GM21737 (cell line): ENCODE data around the gene GDPD5.

ENCODE experiments used
- ATAC-seq: cut with Tn5 transposase; IDR thresholded peaks from one replicate; pipeline ENCODE4 v1.9.1; 2021; ENCODE audit warnings: mild to moderate bottlenecking, moderate library complexity; ENCODE audit not compliant: unreplicated experiment

GDPD5 gene

DNA sequence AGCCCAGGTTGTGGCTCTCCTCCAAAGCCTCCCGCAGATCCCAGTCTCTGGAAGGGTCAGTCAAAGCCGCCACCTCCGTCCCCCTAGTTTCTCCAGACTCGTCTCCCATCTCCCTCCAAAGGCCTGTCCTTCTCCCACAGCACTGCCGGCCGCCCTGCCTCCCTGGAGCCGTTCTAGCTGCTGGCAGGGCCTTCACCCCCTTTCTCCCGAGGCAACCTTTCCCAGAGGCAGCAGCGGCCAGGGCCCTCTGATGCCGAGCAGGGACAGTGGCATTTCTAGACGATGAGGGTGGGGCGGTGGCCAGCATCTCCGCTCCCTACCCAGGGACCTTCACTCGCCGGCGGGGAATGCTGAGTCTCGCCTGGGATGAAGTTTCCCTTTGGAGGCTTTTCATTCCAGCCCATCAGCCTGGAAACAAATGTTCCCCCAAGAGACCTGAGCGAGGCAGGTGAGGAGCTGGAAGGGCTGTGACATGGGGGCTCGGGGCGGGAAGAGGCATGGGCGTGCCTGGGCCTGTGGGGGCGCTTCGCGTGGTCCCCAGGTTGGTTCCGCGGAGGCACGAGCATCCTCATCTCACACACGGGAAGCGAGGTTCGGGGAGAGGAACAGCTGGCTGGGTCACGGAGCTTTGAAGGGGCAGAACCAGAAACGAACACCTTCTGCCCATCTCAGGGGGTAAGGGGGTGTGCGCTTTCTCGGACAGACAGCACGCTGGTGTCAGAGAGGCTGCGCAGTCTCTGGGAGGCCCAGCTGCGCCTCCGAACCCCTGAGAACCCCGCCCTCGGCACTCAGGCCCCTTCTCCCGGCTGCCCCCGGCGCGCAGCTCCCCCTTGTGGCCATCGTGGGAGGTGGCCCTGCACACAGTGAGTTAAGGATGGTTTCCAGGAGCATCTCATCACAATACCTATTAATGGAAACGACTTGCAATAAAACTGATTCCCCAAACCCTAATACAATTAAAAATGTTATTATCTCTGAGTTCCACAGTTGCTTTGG is 74.6 kb downstream of the GDPD5 start:
- no peak for ATAC-seq

DNA sequence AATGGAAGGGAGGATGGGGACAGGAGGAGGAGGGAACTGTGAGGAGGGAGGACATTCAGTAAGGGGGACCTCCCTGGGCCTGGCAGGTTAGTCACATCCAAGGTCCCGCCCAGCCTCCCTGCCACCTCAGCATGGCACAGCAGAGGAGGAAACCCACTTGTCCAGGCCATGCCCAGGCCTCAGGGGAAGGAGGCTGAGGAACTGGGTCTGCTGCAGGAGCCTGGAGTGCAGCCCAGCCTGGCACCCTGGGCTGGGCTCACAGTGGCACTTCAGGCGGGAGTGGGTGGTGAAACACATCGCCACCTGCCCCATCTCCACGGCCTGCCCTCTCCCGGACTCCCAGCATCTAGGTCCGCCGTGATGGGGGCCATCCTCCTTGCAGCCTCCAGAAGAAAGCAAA is 75.5 kb downstream of the GDPD5 start:
- ATAC-seq, result no peak

- no peak for ATAC-seq
These were observed 76.0 kb downstream of the GDPD5 start for GRCh38 chr11:75449776-75450175.

DNA sequence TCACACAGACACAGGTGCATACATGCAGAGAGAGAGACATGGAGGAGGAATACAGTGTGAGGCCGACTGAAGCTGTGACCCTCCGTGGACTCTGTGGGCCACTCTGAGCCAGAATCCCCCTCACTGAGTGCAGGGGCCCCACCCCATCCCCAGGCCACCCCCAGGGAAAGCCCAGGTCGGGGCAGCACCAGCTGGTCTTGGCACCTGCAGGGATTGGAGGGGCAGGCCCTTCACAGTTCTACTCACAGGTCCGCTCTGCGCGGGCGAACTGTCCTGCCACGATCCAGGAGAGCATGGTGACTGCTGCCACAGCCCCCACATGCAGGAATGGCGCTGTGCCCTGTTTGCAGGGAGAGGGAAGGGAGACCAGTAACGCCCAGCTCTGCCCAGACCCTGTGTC is 76.5 kb downstream of the GDPD5 start:
- no peak for ATAC-seq

DNA sequence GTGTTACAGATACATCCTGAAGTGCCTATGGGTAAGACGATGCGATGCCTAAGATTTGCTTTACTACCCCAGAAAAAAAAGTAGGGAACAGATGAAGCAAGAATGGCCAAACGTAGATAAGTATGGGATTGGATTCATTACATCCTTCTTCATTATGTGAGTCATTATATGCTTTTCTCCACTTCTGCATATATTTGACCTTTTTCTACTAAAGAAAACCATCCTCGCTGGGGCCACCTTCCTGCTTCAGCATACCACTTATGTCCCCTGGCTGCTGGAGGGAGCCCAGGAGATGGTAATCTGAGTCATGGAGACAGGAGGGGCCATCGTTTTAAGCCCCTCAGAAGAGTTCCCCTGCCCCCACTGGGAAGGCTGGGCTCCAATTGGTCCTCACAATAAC is 78.3 kb downstream of the GDPD5 start:
- no peak for ATAC-seq

GRCh38 chr11:75445315-75445953 is 80.3 kb downstream of the GDPD5 start:
- ATAC-seq, result no peak

DNA sequence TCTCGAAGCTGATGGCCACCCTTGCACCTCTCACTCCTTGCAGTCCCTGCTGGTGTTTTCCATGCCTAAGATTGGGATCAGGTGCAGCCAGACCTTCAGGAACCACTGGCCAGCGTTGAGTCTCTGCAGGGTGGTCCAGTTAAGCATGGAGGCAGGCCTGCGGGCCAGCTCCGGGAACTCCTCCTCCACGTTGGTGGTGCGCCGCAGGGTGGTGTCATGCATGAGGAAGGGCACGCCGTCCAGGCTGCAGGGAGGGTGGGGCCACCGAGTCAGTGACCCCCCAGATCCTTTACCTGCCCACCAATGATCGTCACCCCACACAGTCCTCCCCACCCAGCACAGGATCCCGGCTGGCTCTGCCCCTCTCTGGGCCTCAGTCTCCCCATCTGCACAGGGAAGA is 82.7 kb downstream of the GDPD5 start:
- no peak for ATAC-seq

GRCh38 chr11:75442161-75442885 is 83.4 kb downstream of the GDPD5 start:
- ATAC-seq, result no peak

GRCh38 chr11:75441804-75442132 is 84.0 kb downstream of the GDPD5 start:
- ATAC-seq, result no peak

DNA sequence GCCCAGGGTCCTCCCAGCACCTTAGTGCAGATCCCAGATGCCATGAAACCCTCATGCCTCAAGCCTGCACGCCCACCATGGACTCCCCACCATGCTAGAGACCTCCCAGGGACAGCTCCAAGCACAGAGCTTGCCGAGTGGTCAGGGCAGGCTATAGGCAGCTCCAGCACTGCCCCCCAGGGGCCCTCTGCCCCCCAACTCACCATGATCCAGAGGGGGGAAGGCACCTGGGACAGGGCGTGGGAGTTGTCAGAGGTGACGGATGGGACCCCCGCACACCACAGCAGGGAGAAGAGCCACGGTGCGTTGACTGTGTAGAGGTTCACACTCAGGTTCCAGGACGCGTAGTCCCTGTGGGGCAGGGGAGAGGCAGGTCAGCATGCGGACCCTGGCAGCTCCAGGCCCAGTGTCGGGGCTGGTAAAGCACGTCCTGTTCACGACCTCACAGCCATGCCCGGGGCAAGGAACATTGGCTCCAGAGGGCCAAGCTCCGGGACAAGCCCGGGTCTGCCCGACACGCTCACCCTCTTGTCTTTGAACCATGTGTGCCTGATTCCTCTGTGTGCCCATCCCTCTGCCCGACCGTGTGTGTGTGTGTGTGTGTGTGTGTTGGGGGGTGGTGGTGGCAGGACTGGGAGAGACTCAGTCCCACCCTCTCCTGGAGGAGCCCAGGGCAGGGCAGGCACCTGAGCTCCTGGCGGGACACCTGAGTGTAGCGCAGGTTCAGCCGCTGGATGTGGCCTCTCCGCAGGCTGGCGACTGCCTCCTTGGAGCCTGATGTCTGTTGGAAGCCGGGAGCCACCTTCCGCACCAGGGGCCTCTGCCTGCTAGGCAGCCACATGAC is 84.6 kb downstream of the GDPD5 start:
- no peak for ATAC-seq

GRCh38 chr11:75439495-75440120 is 86.1 kb downstream of the GDPD5 start:
- ATAC-seq, result no peak

DNA sequence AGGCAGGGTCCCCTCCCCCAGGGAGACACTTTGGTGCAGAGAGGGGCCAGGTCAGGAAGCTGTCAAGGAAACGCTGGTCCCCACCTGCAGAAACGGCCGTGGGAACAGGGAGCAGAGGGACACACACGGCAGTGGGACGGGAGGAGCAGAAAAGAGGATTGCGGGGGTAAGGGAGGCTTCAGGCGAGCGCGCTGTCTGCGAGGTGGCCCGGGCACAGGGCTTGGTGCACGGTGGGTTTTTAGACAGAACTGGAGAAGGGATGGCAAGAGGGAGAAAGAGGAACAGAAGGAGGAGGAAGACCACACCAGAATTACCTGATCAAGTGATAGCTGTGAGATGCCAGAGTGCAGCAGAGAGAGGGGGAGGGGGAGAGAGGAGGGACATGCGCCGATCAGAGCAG is 86.7 kb downstream of the GDPD5 start:
- no peak for ATAC-seq

DNA sequence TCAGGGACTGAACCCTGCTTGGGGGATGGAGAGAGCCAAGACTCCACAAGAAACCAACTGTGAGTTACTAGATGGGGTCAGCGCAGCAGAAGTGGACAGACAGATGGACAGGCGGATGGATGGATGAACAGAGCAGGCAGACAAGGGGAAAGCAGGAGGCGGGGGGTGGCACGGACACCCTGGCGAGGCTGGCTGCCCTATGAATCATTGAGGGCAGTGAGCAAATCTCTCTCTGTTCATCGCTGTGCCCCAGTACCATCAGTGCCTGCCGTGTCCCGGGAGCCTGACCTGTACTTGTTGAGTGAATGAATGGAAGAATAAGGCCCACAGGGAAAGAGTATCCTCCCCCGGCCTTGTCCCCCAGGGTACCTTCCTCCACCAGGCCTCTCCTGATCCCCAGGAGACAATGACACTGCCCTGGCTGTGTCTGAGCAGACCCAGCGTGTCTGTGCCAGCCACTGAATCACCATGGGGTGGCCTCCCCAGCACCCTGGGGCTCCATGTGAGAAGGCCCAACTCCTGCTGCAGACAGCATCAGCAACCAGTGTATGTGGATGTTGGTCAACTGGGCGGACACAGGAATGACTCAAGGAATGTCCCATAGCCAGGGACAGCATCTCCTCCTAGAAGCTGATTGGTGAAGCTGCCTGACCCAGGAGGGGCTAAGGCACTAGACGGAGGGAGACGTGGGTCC is 87.6 kb downstream of the GDPD5 start:
- no peak for ATAC-seq

GRCh38 chr11:75436806-75437205 is 88.9 kb downstream of the GDPD5 start:
- no peak for ATAC-seq

DNA sequence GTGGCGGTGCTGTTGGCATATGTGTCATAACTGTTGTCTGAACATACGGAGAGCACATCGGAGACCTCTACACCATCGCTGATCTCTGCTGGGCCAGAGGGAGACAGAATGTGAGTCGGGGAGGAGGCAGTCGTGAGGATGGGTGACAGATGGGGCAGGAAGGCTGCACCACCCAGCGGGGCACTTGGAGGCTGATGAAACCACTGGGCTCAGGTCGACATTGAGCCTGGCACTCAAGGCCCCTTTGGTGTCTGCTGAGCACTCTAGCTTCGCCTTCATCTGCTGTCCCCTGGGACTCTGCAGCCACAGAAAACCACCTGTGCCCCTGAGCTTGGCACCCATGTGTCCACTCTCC is 90.2 kb downstream of the GDPD5 start:
- no peak for ATAC-seq

GRCh38 chr11:75434886-75435570 is 90.7 kb downstream of the GDPD5 start:
- no peak for ATAC-seq

DNA sequence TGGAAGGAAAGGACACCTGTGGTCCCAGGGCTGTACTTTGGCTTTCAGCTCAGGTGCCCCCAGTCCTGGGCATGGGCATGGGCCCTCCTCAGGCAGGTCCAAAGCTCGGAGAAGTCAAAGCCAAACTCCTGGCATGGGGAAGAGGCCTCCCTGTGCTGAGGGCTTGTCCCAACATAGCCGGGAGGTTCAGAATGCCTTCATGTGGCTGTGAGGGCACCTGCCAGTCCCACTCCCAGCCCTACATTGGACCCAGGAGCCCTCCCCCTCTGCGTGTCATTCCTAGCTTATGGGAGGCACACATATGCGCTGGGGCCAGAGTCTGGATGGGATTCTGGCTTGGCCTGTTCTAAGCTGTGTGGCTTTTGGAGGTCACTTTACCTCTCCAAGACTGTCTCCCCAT is 91.7 kb downstream of the GDPD5 start:
- ATAC-seq, result no peak

DNA sequence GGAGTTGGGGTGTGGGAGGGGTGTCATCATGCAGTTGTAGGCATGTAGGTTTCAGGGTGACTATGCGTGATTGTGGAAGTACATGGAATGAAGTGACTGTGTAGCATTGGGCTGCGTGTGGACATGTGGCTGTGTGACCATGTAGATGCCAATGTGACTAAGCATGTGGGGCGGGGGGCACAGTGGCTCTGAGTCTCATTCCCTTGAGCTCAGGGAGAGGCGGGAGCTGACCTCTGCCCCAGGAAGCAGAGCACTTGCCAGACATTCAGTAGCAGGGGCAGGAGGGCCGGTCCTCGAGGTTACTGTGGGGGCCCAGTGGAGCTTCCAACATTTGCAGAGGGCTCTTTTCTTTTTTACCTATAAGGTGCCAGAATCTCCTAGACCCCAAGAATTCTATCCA is 92.3 kb downstream of the GDPD5 start:
- no peak for ATAC-seq

GRCh38 chr11:75432911-75433321 is 92.8 kb downstream of the GDPD5 start, which contains the start of gene KLHL35:
Gene KLHL35, minus strand, starts transcription at chr11:75433203. Its CDS starts 2,574 bp downstream, at chr11:75430629.
- ATAC-seq, result no peak
